Stimulated activated CD4-positive, alpha-beta T cell treated with anti-CD3 and anti-CD28 coated beads, Interleukin-2, amount 100 ng/mL, for 48 hours (primary cell): ENCODE results near the gene C10orf95.

ENCODE experiments used
- DNase-seq, 2 donors: peaks; one replicate each; pipeline ENCODE4 v3.0.0-alpha.2; 2020

Gene C10orf95

GRCh38 chr10:102433619-102434046, 17.7 kb downstream of the C10orf95 start:
- DNase-seq: no peak

DNA sequence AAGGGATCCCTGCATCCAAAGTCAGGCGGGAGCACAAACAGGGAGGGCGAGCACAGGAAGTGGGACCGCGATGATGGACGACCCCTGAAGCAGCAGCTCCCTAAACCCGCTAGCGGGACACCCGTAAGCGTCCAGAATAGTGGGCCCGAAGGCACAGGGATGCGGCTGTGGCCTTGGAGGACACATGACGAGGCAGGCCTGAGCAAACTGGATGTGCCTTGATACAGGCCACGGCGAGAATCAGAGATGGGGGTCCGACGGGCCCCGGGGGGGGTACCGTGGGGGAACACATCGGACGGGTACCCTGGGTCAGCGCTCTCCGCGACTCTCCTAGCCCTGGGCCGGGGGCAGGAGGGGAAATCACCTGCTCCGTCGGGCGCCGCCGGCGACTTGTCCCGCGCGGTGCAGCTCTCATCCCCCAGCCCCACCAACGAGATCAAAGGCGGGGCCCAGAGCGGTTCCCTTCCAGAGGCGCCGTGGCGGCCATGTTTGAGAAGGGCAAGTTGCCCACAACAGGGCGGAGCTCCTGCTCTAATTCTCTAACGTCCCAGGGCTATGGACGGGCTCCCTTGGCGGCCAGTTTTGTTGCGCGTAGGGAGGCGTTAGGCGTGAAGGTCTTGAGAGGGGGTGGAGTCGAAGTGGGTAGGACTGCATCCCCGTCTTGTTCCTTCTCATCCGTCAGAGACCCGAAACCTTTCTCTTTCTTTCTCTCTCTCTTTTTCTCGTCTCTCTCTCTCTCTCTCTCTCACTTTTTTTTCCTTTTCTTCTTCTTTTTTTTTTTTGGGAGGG, 19.0 kb downstream of the C10orf95 start, which contains the start of gene CUEDC2:
Gene CUEDC2 (minus strand): TSS at position 413 of the 789 bp plus-strand sequence. CDS start 7,386 bp downstream, outside the sequence.
- peak; percentile 99 for DNase-seq

GRCh38 chr10:102431452-102432124, 19.8 kb downstream of the C10orf95 start:
- no peak for DNase-seq

- DNase-seq: no peak
Observed at GRCh38 chr10:102429468-102429867, 21.9 kb downstream of the C10orf95 start.

GRCh38 chr10:102426803-102427287, 24.5 kb downstream of the C10orf95 start:
- DNase-seq: no peak

DNA sequence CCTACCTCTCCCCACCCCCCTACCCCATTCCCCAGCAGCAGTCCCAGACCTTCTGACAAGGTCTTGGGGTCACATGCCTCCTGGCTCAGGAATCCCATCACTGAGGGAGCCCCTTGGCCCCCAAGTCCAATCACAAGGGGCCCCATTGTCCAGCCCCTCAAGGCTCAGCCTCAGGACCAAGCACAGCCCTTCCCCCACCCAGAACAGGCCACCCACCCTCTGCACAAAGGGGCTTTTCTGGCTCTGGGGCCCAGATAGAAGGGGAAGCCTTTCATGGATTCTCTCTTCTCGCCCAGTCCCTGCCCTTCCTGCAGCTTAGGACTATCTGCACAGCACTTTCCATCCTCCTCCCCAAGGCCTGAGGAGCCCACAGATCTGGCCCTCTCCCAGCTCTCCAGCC, 25.9 kb downstream of the C10orf95 start:
- no peak for DNase-seq

GRCh38 chr10:102424916-102425315, 26.4 kb downstream of the C10orf95 start:
- DNase-seq: no peak

DNA sequence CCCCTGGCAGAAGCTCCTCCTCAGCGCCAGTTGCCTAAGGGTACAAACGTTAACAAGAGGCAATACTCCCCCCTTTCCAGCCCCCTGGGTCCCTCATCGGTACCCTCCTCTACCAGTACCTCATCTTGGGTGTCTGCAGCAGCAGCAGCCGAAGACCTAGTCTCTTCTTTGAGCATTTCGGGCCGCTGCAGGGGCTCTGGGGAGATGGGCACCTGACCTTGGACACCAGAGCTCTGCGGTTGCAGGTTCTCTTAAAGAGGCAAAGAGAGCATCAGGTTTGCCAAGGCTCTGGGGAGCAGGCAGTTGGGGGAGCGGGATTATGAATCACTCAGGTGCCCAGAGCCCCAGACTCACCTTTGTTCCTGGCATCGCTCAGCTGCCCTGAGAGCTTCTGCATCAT, 27.2 kb downstream of the C10orf95 start:
- no peak for DNase-seq

GRCh38 chr10:102423372-102423968, 27.9 kb downstream of the C10orf95 start:
- DNase-seq: no peak

DNA sequence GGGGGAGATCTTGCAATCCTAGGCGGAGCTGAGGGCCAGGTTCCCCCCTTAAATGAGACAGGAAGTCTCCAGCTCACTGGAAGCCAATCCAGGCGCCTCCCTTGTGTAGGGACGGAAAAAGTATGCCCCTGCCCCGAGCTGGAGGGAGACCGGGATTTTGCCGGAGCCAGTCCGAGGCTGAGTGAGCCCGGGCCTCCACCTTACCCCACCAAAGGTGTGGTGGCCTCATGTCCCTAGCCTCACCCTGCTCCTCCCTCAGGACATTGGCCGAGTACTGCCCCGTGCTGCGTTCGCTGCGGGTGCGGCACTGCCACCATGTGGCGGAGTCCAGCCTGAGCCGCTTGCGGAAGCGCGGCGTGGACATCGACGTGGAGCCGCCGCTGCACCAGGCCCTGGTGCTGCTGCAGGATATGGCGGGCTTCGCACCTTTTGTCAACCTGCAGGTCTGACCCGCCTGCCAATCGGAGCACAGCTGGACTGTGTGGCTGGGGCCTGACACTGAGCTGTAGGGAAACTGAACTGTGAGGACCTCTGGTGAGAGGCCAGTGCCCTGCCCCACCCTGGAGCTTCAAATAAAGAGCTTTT, 28.7 kb downstream of the C10orf95 start:
- DNase-seq: no peak

GRCh38 chr10:102421757-102422512, 29.4 kb downstream of the C10orf95 start:
- DNase-seq: no peak

DNA sequence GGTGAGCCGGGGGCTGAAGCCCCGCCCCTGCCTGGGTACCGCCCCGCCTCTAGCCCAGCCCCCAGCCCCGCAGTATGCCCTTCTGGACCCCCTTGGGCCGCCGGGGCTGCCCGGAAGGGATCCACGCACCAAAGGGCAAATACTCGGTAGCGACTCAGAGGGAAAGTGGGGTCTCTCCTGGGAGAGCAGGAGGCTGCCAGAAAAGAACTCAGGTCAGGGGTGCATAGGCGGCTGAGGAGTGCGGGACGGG, 29.9 kb downstream of the C10orf95 start:
- DNase-seq: no peak

GRCh38 chr10:102420714-102421506, 30.4 kb downstream of the C10orf95 start, which contains the start of gene FBXL15:
Gene FBXL15 (plus strand): TSS chr10:102420836. CDS start chr10:102421130, 294 bp downstream.
- peak; percentile 98 for DNase-seq

GRCh38 chr10:102420181-102420713, 31.1 kb downstream of the C10orf95 start:
- no peak for DNase-seq

GRCh38 chr10:102419269-102420180, 31.8 kb downstream of the C10orf95 start:
- peak; percentile 60 to 69 for DNase-seq

DNA sequence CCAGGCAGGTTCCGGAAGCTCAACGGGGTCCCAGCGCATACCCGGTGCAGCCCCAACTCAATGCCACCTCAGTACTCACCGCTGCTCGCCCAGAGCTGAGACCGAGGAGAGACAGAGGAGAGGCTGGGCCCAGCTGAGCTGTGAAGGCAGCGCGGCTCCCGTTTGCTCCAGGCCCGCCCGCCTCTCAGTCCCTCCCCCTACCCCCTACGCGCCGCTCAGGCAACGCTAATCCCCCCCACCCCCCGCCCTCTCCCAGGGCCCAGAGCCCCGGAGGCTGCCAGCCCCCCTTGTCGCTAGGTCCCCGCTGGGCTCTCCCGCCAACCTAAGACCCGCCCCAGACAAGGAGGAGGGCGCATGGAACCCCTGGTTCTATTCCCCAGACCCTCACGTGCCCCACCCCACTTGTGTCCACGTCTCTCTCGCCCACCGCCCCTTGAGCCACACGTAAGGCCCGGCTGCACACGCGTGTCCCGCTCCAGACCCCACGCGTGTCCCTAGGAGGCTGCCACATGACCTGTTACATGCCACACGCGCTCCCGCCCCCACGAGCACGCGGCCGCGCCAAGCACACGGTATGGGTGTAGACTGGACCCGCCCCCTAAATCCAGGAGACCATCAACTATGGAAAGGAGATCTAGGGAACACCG, 32.6 kb downstream of the C10orf95 start, which contains the start of gene PSD:
Gene PSD (minus strand): TSS at position 164 of the 647 bp plus-strand sequence. CDS start 1,747 bp downstream, outside the sequence.
- no peak for DNase-seq

- no peak for DNase-seq
Observed at GRCh38 chr10:102416695-102417094, 34.6 kb downstream of the C10orf95 start.

GRCh38 chr10:102416283-102416682, 35.1 kb downstream of the C10orf95 start:
- DNase-seq: no peak

DNA sequence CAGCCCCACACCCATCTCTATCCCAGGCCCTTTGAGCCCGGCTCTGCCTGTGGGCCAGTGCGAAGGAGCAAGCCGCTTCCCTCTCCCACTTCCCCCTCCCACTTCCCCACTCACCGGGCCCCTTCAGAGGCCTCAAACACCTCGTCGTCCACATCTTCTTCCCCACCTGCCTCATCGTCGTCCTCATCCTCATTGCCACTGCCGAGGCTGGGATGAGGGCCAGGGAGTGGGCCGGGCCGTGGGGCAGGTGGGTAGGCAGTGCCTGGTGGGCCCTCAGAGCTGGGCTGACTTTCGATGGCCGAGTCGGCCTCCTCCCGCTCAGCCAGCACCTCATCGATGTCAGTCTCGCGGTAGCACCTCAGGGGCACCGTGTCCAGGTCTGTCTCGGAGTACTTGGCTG, 36.6 kb downstream of the C10orf95 start:
- no peak for DNase-seq
